NB4 (cell line): Measurements from ENCODE around the gene XK.
"Not testable (repeated sequence)": the region's sequence is repeated elsewhere in the genome, so short reads cannot be mapped to it uniquely, and the experiment has no call there.

Experiments used
- DNase-seq: peaks from one replicate; pipeline ENCODE4 v3.0.0; 2010; ENCODE audit warnings: low read depth
- H3K4me3 ChIP-seq: one replicate; pipeline ENCODE4 v1.5.1; 2011; ENCODE audit warnings: mild to moderate bottlenecking, low read depth, low read length, moderate library complexity
- MYC ChIP-seq: IDR thresholded peaks from 2 replicates; pipeline ENCODE4 v1.6.1; 2011; ENCODE audit warnings: low read depth, low read length
- POLR2A ChIP-seq: IDR thresholded peaks from 2 replicates; pipeline ENCODE4 v1.6.1; 2011; ENCODE audit warnings: mild to moderate bottlenecking; ENCODE audit not compliant: insufficient read length; ENCODE audit errors: extremely low read depth
- TF ChIP-seq, protein P1 (sequence below): IDR thresholded peaks from one replicate; pipeline ENCODE4 v1.5.1; 2012; ENCODE audit warnings: low read depth, low read length
- TF ChIP-seq, protein P2 (sequence below): IDR thresholded peaks from 2 replicates; pipeline ENCODE4 v1.6.1; 2011; ENCODE audit warnings: low read depth, low read length

XK gene

DNA sequence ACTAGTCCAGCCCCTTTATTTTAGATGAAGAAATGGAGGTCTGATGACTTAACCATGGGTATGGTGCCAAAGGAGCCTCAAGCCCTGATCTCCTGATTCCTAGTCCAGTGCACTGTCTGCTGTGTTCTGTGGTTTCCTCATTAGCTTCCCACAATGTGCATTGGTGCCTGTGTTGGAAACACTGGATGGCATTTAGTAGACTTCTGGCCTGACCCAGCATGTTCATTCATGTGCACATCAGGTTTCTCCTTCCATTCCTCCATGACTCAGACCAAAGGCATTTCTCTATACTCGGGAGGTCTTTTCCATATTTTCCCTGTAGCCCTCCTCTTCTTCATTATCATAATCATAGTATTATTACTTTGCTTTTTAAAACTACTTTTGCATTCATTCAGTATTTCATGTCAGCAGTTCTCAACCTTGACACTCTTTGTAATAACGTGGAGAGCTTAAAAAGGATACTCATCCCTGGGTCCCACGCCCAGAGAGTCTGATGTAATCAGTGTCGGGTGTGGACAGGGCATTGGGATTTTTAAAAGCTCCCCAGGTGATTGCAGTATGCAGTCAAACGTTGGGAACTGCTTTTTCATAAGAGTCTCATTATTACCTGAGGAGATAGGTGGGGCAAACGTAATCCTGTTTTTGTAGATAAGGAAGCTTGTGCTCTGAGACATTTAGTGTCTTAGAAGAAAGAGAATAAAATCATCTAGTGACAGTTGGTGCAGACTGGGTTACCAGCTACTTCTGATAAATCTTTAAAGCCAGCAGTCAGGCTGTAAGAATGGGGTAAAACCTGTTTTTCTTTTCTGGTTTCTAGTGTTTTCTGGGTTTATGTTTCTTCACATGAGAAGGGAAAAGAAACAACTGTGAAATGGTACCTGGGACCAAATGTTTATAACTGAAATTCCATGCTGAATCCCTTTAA, 40.9 kb upstream of the XK start:
- H3K4me3 ChIP-seq: no peak overlapping the region
- no peak for DNase-seq
- TF ChIP-seq POLR2A (no peak), MYC (no peak)
- TF ChIP-seq, protein P1, sequence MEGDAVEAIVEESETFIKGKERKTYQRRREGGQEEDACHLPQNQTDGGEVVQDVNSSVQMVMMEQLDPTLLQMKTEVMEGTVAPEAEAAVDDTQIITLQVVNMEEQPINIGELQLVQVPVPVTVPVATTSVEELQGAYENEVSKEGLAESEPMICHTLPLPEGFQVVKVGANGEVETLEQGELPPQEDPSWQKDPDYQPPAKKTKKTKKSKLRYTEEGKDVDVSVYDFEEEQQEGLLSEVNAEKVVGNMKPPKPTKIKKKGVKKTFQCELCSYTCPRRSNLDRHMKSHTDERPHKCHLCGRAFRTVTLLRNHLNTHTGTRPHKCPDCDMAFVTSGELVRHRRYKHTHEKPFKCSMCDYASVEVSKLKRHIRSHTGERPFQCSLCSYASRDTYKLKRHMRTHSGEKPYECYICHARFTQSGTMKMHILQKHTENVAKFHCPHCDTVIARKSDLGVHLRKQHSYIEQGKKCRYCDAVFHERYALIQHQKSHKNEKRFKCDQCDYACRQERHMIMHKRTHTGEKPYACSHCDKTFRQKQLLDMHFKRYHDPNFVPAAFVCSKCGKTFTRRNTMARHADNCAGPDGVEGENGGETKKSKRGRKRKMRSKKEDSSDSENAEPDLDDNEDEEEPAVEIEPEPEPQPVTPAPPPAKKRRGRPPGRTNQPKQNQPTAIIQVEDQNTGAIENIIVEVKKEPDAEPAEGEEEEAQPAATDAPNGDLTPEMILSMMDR: no peak
- TF ChIP-seq, protein P2, sequence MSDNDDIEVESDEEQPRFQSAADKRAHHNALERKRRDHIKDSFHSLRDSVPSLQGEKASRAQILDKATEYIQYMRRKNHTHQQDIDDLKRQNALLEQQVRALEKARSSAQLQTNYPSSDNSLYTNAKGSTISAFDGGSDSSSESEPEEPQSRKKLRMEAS: no peak

DNA sequence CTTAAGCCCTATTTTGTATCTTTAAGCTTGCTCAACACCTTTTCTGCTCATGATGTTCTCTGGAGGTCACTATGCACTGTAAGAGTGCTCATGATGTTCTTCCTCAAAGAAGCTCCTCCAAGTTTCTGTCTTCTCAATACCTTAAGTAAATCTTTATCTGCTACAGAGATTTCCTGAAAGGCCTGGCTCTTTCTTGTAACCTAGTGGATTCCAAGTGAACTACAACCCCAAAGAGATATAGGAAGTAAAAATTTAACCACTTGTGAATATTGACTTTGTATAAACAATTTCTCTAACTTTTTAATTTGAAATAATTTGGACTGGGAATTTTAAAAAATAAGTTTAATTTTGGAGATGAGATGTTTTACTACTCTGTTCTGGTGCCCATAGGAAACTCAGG, 39.3 kb upstream of the XK start:
- DNase-seq: peak; percentile 11
- TF ChIP-seq POLR2A (no peak), MYC (no peak)
- TF ChIP-seq, protein P1: no peak
- TF ChIP-seq, protein P2: no peak
- no peak overlapping the region for H3K4me3 ChIP-seq

DNA sequence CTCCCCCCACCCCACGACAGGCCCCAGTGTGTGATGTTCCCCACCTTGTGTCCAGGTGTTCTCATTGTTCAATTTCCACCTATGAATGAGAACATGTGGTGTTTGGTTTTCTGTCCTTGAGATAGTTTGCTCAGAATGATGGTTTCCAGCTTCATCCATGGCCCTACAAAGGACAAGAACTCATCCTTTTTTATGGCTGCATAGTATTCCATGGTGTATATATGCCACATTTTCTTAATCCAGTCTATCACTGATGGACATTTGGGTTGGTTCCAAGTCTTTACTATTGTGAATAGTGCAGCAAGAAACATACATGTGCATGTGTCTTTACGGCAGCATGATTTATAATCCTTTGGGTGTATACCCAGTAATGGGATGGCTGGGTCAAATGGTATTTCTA, 34.7 kb upstream of the XK start:
- DNase-seq, H3K4me3 ChIP-seq: not testable (repeated sequence)

DNA sequence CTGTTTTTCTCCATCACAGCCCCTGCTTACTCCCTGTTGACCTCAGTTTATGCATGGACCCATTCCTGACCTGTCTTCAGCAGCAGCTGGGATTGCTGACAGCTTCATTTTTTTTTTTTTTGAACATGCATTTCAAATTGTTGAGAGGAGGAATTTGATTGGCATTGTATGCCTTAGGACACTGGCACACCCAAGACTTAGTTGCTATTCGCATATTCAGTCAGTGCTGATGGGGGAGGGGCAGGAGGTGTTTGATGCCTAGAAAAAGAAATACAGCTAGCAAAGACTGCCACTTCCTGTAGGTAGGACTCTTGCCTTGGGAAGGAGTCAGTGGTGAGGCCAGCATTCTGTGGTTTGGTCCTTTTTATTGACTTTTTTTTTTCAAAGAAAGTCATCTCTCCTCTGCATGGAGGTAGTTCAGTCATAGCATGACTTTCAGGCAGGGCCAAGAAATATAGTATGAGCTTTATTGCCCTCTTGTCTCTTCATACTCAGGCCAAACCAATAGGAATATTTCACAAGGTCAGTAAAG, 33.6 kb upstream of the XK start:
- TF ChIP-seq MYC (no peak), POLR2A (no peak)
- TF ChIP-seq, protein P1: no peak
- TF ChIP-seq, protein P2: no peak
- H3K4me3 ChIP-seq: no peak overlapping the region
- DNase-seq: no peak

DNA sequence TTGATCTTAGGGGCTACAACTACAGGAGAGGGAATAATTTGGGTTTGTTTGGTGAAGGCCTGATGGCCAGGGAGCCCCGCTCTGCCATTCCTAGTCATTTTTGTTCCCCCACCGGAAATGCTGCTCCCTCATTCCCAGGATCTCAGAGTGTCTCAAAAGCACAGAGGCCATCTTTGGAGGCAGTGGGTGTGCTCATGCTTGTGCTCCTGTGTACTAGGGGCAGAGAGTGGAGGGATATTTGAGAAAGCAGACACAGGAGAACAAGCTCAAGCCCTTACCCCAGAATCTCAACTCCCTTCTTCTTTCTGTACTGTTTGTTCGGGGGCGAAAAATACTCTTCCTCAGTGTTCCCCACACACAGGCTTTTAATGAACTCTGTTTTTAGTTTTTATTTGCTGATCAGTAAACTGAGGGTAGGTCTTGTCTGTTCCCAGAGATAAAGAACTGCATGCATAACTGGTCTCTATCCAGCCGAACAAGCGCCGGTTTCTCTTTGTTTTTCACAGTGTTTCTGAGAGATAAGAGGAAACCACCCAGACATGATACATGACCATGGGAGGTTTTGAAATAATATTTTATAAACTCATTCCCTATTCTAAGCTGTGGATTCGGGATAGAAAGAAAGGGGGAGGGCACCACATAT, 32.9 kb upstream of the XK start:
- no peak for DNase-seq
- H3K4me3 ChIP-seq: no peak overlapping the region
- TF ChIP-seq, protein P1: no peak
- TF ChIP-seq POLR2A (no peak), MYC (no peak)
- TF ChIP-seq, protein P2: no peak

DNA sequence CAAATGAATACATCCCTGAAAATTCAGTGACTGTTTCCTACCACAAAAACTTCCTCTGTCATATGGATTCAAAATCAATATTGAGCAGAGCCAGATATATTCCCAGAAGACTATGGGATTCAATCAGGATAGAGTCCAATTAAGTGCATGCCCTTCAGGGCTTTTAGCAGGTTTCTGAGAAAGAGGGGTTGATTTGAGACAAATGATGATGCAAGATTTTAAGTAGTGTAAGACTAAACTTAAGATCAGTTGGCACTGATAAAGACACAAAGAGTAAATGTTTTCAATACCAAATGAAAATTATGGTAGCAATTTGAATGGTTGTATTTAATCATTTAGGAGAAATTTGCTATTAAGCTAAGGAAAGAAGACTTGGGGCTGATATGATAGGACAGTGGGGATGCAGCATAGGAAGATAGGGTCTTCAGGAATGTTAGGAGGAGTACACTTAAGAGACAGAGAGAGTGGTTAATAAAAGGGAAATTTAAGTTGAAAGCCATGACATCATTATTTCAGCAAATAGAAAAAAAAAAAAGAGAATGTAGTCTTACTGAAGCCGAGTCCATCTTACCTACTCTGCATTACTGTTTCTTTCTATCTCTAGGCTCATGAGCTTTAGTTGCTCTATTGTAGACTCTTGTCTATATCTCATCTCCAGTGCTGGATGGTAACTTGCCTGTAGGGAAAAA, 32.0 kb upstream of the XK start:
- no peak overlapping the region for H3K4me3 ChIP-seq
- TF ChIP-seq, protein P1: no peak
- no peak for TF ChIP-seq POLR2A
- TF ChIP-seq, protein P2: no peak
- TF ChIP-seq MYC: no peak
- DNase-seq: no peak
